ENCODE measurements around the gene SYNGR2. TPM values are rescaled to one million over a fixed set of nuclear protein-coding genes. Genes with fewer than 3 reads are reported as not detected.

The SYNGR2 gene
- total and polyA plus RNA-seq, 9 of the 15 experiments (the other 6 are each of a cell fraction or from before 2014, with no cell fraction given) = 1.4 to 173 (median 87.8) TPM

DNA sequence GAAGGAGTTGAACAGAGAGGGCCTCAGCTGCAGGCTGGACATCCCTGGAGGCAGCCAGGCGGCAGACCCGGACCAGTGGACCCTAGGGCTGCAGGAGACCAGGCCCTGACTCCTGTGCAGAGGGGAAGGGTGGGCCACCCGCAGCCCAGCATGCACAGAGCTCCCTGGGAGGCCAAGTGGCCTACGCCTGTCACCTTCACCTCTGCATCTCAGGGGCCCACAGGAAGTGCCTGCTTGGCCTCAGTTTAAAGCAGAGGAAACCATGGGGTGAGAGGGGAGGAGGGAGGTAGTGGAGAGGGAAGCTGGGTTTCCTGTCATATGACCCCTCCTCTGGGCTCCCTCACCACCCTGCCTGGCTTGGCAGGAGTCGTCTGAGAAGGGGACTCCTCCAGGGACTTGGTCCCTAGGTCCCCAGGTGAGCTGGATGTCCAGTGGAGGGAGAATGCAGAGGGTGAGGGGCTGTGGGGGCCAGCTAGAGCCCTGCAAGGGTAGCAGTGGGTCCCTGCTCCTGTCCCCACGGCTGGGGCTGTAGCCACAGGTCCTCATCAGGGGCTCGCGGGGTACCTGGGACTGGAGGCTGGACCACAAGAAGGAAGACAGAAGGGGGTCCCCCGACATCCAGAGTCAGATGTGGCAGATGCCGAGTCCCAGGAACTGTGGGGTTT is 37.8 kb upstream of the SYNGR2 start, which contains the start of gene TMC8 (continued):
- TF ChIP-seq PHF8 (IDR thresholded peaks at IDR 0.05; ENCODE audit: borderline replicate concordance, low read length) (no peak; the same call in 1 of the 2 replicates), THRAP3 (IDR thresholded peaks at IDR 0.05; ENCODE audit: borderline replicate concordance) (no peak), HMGN3 (IDR thresholded peaks at IDR 0.05; ENCODE audit: borderline replicate concordance, extremely low read depth, insufficient read length, low read depth, low read length) (no peak), ARHGAP35 (IDR thresholded peaks at IDR 0.05; ENCODE audit: partially characterized antibody) (no peak), NFXL1 (CRISPR knock-in tag; IDR thresholded peaks at IDR 0.05) (no peak), WHSC1 (IDR thresholded peaks at IDR 0.05; ENCODE audit: low read length) (no peak), SMARCB1 (IDR thresholded peaks at IDR 0.05; ENCODE audit: insufficient read length, low read depth) (no peak), HDAC2 (IDR thresholded peaks at IDR 0.05) (no peak), CUX1 (CRISPR knock-in tag; IDR thresholded peaks at IDR 0.05) (no peak), MTA3 (IDR thresholded peaks at IDR 0.05; ENCODE audit: borderline replicate concordance) (no peak), CBX3 (IDR thresholded peaks at IDR 0.05; ENCODE audit: borderline replicate concordance in 1 of 2, low read length in 2 of 2) (no peak)
- TF ChIP-seq, protein P1, sequence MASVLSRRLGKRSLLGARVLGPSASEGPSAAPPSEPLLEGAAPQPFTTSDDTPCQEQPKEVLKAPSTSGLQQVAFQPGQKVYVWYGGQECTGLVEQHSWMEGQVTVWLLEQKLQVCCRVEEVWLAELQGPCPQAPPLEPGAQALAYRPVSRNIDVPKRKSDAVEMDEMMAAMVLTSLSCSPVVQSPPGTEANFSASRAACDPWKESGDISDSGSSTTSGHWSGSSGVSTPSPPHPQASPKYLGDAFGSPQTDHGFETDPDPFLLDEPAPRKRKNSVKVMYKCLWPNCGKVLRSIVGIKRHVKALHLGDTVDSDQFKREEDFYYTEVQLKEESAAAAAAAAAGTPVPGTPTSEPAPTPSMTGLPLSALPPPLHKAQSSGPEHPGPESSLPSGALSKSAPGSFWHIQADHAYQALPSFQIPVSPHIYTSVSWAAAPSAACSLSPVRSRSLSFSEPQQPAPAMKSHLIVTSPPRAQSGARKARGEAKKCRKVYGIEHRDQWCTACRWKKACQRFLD (CRISPR knock-in tag; IDR thresholded peaks at IDR 0.05) = peak; percentile 63; the same call in 1 of the 2 replicates
- TF ChIP-seq, protein P2, sequence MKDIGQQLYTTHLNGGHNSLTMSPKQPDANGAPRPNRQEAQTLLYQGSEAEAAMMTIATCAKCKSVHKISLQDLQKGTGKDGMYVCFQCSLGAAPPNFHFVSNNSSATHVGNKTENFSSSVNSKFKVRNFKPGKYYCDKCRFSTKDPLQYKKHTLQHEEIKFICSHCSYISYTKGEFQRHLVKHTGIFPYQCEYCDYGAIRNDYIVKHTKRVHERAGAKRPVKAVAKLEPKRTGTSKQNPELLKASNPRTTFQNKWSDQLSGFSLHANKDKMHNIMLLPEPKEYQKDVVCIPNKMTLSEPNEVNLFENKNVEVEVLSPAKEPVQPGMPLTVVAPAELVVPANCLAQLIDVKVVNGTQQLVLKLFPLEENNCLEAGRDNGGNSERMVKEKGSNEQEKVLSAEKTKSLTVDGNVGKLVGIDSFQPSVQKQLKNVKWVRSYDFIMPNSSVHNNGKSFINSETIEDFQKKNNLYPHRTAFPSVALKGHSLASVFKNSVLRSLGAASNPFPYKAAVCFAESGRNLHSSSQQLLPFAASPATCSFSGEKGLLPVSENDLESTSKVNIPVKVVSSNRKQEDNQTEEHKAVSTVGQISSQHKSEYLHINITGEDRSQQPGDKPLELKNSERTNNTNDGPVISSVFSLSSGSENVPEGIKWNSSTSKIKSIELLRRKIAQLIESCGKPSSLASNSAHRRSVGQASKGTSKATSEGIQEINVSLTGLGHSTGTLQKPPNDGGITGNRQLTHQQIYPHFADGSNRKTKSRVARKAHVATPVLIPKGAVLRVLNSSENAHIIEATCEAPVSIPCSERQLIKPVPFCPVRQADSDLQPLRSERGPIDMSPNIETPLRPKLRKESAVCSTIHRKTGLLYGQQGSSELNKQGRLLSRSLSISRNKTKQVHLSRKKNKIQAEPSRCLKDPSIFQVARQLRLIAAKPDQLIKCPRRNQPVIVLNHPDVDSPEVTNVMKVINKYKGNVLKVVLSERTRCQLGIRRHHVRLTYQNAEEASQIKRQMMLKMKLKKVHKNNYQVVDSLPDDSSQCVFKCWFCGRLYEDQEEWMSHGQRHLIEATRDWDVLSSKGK (CRISPR knock-in tag; IDR thresholded peaks at IDR 0.05) = no peak

Measured in K562 (cell line).